Neural cell (in vitro differentiated cells): ENCODE data around the gene GAMT. TPM values are rescaled to one million over a fixed set of nuclear protein-coding genes. Genes with fewer than 3 reads are reported as not detected.

ENCODE experiments used
- H2AFZ ChIP-seq: fragments of 200-600, 300-800 bp; sonication (generic), shearing (Covaris generic); 2 replicates; pipeline ENCODE4 v1.6.0; 2014; ENCODE audit warnings: low read depth, mild to moderate bottlenecking, antibody characterized with exemption, low read length, moderate library complexity
- H3F3A ChIP-seq: fragments of 200-600 bp; shearing (Covaris generic); 2 replicates; pipeline ENCODE4 v1.6.1; 2016; ENCODE audit warnings: mild to moderate bottlenecking, moderate library complexity, mixed read lengths, antibody characterized with exemption, low read length; ENCODE audit not compliant: insufficient read depth, poor library complexity, severe bottlenecking
- H3K27ac ChIP-seq: fragments of 200-600, 300-800 bp; sonication (generic), shearing (Covaris generic); 2 replicates; pipeline ENCODE4 v1.5.1; 2014; ENCODE audit warnings: mild to moderate bottlenecking, low read length, moderate library complexity
- H3K27me3 ChIP-seq: fragments of 300-800, 200-600 bp; sonication (generic), shearing (Covaris generic); 2 replicates; pipeline ENCODE4 v1.6.0; 2014; ENCODE audit warnings: mild to moderate bottlenecking, low read depth, low read length, moderate library complexity; ENCODE audit not compliant: insufficient read depth
- H3K36me3 ChIP-seq: fragments of 300-800, 200-600 bp; sonication (generic), shearing (Covaris generic); 2 replicates; pipeline ENCODE4 v1.5.1; 2014; ENCODE audit warnings: mild to moderate bottlenecking, antibody characterized with exemption, low read length, moderate library complexity; ENCODE audit not compliant: insufficient read depth
- H3K4me2 ChIP-seq: fragments of 300-800, 200-600 bp; sonication (generic), shearing (Covaris generic); 2 replicates; pipeline ENCODE4 v1.6.0; 2014; ENCODE audit warnings: mild to moderate bottlenecking, low read length
- H3K4me3 ChIP-seq: fragments of 300-800, 200-600 bp; sonication (generic), shearing (Covaris generic); 2 replicates; pipeline ENCODE4 v1.5.1; 2014; ENCODE audit warnings: mild to moderate bottlenecking, low read length, moderate library complexity
- H3K79me2 ChIP-seq: fragments of 200-600 bp; shearing (Covaris generic); replicated peaks from 2 replicates; pipeline ENCODE4 v1.6.0; 2014; ENCODE audit warnings: mild to moderate bottlenecking, low read length, moderate library complexity; ENCODE audit not compliant: insufficient read depth
- H3K9ac ChIP-seq: fragments of 300-800, 200-600 bp; sonication (generic), shearing (Covaris generic); 2 replicates; pipeline ENCODE4 v1.6.1; 2016; ENCODE audit warnings: mild to moderate bottlenecking, low read length, mixed read lengths
- H3K9me2 ChIP-seq: fragments of 200-600 bp; shearing (Covaris generic); 2 replicates; pipeline ENCODE4 v1.6.1; 2016; ENCODE audit warnings: mild to moderate bottlenecking, low read length, mixed read lengths; ENCODE audit not compliant: insufficient read depth
- H3K9me3 ChIP-seq: fragments of 200-600, 300-800 bp; sonication (generic), shearing (Covaris generic); 2 replicates; pipeline ENCODE4 v1.6.1; 2016; ENCODE audit warnings: mild to moderate bottlenecking, mixed run types, low read length, moderate library complexity, mixed read lengths
- H4K20me1 ChIP-seq: fragments of 200-600 bp; shearing (Covaris generic); 2 replicates; pipeline ENCODE4 v1.6.1; 2016; ENCODE audit warnings: mild to moderate bottlenecking, mixed run types; ENCODE audit not compliant: insufficient read depth
- EP300 ChIP-seq: fragments of 450-650 bp; conservative IDR thresholded peaks from 2 replicates; pipeline ENCODE4 v1.6.1; 2014; ENCODE audit warnings: antibody characterized with exemption, mild to moderate bottlenecking, moderate library complexity; ENCODE audit not compliant: poor library complexity, severe bottlenecking
- EZH2 ChIP-seq: fragments of 200-600, 300-800 bp; shearing (Covaris generic), sonication (generic); IDR thresholded peaks from 2 replicates; pipeline ENCODE4 v1.6.1; 2014; ENCODE audit warnings: antibody characterized with exemption, low read length, borderline replicate concordance, mild to moderate bottlenecking; ENCODE audit not compliant: insufficient read depth, poor library complexity, severe bottlenecking
- MXI1 ChIP-seq: fragments of 450-650 bp; conservative IDR thresholded peaks from 2 replicates; pipeline ENCODE4 v1.6.1; 2014; ENCODE audit warnings: antibody characterized with exemption, mild to moderate bottlenecking; ENCODE audit not compliant: poor library complexity, severe bottlenecking
- POLR2AphosphoS5 ChIP-seq: IDR thresholded peaks from 2 replicates; pipeline ENCODE4 v1.6.1; 2012
- RAD21 ChIP-seq: fragments of 450-650 bp; conservative IDR thresholded peaks from 2 replicates; pipeline ENCODE4 v1.6.1; 2014; ENCODE audit warnings: antibody characterized with exemption, mild to moderate bottlenecking, moderate library complexity
- SMC3 ChIP-seq: fragments of 450-650 bp; conservative IDR thresholded peaks from 2 replicates; pipeline ENCODE4 v1.6.1; 2014; ENCODE audit warnings: antibody characterized with exemption, mild to moderate bottlenecking, moderate library complexity; ENCODE audit not compliant: poor library complexity
- TAF1 ChIP-seq: IDR thresholded peaks from 2 replicates; pipeline ENCODE4 v1.6.1; 2012; ENCODE audit warnings: low read depth
- polyA plus RNA-seq: library from polyadenylated mRNA; depleted of rRNA; stranded (reverse); fragments of >200 nt; gene quantifications from 2 replicates; pipeline ENCODE4 v1.2.3, GENCODE V29; 2014
- TF ChIP-seq, protein P1 (sequence below): fragments of 450-650 bp; IDR thresholded peaks from 2 replicates; pipeline ENCODE4 v1.5.1; 2014; ENCODE audit warnings: antibody characterized with exemption, mild to moderate bottlenecking, moderate library complexity; ENCODE audit not compliant: poor library complexity, severe bottlenecking
- TF ChIP-seq, protein P2 (sequence below): IDR thresholded peaks from 2 replicates; pipeline ENCODE4 v1.6.1; 2012; ENCODE audit warnings: borderline replicate concordance

GAMT gene
- polyA plus RNA-seq, 1 donor from 2014 or later = 32.5 TPM

- Histone ChIP-seq H3K36me3 (no peaks in the 10 kb centered on the region), H3K4me3 (no peak overlapping the region), H3K9ac (no peak overlapping the region), H2AFZ (no peak overlapping the region), H3K27ac (no peak overlapping the region), H3K9me2 (no peaks in the 10 kb centered on the region), H4K20me1 (no peaks in the 10 kb centered on the region), H3K4me2 (no peak overlapping the region), H3K9me3 (no peaks in the 10 kb centered on the region), H3F3A (no peaks in the 10 kb centered on the region), H3K27me3 (no peaks in the 10 kb centered on the region), H3K79me2 (peaks cover 10% of the 10 kb centered on the region)
- TF ChIP-seq EP300 (no peak), SMC3 (no peak), RAD21 (no peak), EZH2 (no peak), MXI1 (no peak), TAF1 (no peak), POLR2AphosphoS5 (no peak)
- TF ChIP-seq, protein P1, sequence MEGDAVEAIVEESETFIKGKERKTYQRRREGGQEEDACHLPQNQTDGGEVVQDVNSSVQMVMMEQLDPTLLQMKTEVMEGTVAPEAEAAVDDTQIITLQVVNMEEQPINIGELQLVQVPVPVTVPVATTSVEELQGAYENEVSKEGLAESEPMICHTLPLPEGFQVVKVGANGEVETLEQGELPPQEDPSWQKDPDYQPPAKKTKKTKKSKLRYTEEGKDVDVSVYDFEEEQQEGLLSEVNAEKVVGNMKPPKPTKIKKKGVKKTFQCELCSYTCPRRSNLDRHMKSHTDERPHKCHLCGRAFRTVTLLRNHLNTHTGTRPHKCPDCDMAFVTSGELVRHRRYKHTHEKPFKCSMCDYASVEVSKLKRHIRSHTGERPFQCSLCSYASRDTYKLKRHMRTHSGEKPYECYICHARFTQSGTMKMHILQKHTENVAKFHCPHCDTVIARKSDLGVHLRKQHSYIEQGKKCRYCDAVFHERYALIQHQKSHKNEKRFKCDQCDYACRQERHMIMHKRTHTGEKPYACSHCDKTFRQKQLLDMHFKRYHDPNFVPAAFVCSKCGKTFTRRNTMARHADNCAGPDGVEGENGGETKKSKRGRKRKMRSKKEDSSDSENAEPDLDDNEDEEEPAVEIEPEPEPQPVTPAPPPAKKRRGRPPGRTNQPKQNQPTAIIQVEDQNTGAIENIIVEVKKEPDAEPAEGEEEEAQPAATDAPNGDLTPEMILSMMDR = no peak
- TF ChIP-seq, protein P2, sequence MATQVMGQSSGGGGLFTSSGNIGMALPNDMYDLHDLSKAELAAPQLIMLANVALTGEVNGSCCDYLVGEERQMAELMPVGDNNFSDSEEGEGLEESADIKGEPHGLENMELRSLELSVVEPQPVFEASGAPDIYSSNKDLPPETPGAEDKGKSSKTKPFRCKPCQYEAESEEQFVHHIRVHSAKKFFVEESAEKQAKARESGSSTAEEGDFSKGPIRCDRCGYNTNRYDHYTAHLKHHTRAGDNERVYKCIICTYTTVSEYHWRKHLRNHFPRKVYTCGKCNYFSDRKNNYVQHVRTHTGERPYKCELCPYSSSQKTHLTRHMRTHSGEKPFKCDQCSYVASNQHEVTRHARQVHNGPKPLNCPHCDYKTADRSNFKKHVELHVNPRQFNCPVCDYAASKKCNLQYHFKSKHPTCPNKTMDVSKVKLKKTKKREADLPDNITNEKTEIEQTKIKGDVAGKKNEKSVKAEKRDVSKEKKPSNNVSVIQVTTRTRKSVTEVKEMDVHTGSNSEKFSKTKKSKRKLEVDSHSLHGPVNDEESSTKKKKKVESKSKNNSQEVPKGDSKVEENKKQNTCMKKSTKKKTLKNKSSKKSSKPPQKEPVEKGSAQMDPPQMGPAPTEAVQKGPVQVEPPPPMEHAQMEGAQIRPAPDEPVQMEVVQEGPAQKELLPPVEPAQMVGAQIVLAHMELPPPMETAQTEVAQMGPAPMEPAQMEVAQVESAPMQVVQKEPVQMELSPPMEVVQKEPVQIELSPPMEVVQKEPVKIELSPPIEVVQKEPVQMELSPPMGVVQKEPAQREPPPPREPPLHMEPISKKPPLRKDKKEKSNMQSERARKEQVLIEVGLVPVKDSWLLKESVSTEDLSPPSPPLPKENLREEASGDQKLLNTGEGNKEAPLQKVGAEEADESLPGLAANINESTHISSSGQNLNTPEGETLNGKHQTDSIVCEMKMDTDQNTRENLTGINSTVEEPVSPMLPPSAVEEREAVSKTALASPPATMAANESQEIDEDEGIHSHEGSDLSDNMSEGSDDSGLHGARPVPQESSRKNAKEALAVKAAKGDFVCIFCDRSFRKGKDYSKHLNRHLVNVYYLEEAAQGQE = no peak
Observed at GRCh38 chr19:1379961-1380489, 21.3 kb downstream of the GAMT start.

- no peaks in the 10 kb centered on the region for H3K9me3 ChIP-seq
- H3K9me2 ChIP-seq = no peaks in the 10 kb centered on the region
- no peaks in the 10 kb centered on the region for H3F3A ChIP-seq
- no peaks in the 10 kb centered on the region for H3K36me3 ChIP-seq
- no peak overlapping the region for H3K27ac ChIP-seq
- H3K9ac ChIP-seq = no peak overlapping the region
- no peak overlapping the region for H3K4me3 ChIP-seq
- H2AFZ ChIP-seq = no peak overlapping the region
- TF ChIP-seq POLR2AphosphoS5 = no peak
- TF ChIP-seq EP300 = no peak
- TF ChIP-seq, protein P2 = no peak
- TF ChIP-seq EZH2 = no peak
- no peak for TF ChIP-seq RAD21
- TF ChIP-seq, protein P1 = no peak
- no peak for TF ChIP-seq TAF1
- no peak for TF ChIP-seq SMC3
- TF ChIP-seq MXI1 = no peak
- H3K4me2 ChIP-seq = no peak overlapping the region
- H3K27me3 ChIP-seq = no peaks in the 10 kb centered on the region
- no peaks in the 10 kb centered on the region for H4K20me1 ChIP-seq
- peaks cover 3% of the 10 kb centered on the region for H3K79me2 ChIP-seq
Observed at GRCh38 chr19:1379126-1379905, 22.0 kb downstream of the GAMT start.
